Measurements from ENCODE around the gene FOXF2. TPM values are rescaled to one million over a fixed set of nuclear protein-coding genes. Genes with fewer than 3 reads are reported as not detected.

FOXF2 gene
- total RNA-seq, 4 donors from 2014 or later = 0.59 to 1.4 (median 0.77) TPM

- intact Hi-C loops (cut with DNase I; ENCODE audit: low total_unique reads) = no loop called here
- WGBS, 2 donors = 86 to 93% methylated on average over 1 of the region's 1 CpG
Observed at GRCh38 chr6:1371933-1372332, 17.4 kb upstream of the FOXF2 start.

GRCh38 chr6:1372690-1373089, 16.7 kb upstream of the FOXF2 start:
- no peak overlapping the region for H3K4me3 ChIP-seq (ENCODE audit: low read depth, poor library complexity, severe bottlenecking)
- TF ChIP-seq POLR2A (IDR thresholded peaks at IDR 0.05) = no peak
- TF ChIP-seq, protein P1, sequence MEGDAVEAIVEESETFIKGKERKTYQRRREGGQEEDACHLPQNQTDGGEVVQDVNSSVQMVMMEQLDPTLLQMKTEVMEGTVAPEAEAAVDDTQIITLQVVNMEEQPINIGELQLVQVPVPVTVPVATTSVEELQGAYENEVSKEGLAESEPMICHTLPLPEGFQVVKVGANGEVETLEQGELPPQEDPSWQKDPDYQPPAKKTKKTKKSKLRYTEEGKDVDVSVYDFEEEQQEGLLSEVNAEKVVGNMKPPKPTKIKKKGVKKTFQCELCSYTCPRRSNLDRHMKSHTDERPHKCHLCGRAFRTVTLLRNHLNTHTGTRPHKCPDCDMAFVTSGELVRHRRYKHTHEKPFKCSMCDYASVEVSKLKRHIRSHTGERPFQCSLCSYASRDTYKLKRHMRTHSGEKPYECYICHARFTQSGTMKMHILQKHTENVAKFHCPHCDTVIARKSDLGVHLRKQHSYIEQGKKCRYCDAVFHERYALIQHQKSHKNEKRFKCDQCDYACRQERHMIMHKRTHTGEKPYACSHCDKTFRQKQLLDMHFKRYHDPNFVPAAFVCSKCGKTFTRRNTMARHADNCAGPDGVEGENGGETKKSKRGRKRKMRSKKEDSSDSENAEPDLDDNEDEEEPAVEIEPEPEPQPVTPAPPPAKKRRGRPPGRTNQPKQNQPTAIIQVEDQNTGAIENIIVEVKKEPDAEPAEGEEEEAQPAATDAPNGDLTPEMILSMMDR (IDR thresholded peaks at IDR 0.05) = no peak
- intact Hi-C loops (cut with DNase I; ENCODE audit: low total_unique reads) = no loop called here
- DNase-seq (ENCODE audit: low spot score in 2 of 2) = no peak
- WGBS, 2 donors = 81 to 82% methylated on average over 1 of the region's 1 CpG

More at GRCh38 chr6:1371933-1372332, 17.4 kb upstream of the FOXF2 start:
- TF ChIP-seq, protein P1 (IDR thresholded peaks at IDR 0.05) = no peak
- TF ChIP-seq POLR2A (IDR thresholded peaks at IDR 0.05) = no peak
- no peak overlapping the region for H3K4me3 ChIP-seq (ENCODE audit: low read depth, poor library complexity, severe bottlenecking)
- no peak for DNase-seq (ENCODE audit: low spot score in 2 of 2)

GRCh38 chr6:1376653-1377052, 12.7 kb upstream of the FOXF2 start:
- TF ChIP-seq, protein P1 (IDR thresholded peaks at IDR 0.05) = no peak
- no peak for TF ChIP-seq POLR2A (IDR thresholded peaks at IDR 0.05)
- intact Hi-C loops (cut with DNase I; ENCODE audit: low total_unique reads) = no loop called here
- no peak overlapping the region for H3K4me3 ChIP-seq (ENCODE audit: low read depth, poor library complexity, severe bottlenecking)
- WGBS, 2 donors = 54 to 67% methylated on average over 5 of the region's 5 CpGs
- no peak for DNase-seq (ENCODE audit: low spot score in 2 of 2)

DNA sequence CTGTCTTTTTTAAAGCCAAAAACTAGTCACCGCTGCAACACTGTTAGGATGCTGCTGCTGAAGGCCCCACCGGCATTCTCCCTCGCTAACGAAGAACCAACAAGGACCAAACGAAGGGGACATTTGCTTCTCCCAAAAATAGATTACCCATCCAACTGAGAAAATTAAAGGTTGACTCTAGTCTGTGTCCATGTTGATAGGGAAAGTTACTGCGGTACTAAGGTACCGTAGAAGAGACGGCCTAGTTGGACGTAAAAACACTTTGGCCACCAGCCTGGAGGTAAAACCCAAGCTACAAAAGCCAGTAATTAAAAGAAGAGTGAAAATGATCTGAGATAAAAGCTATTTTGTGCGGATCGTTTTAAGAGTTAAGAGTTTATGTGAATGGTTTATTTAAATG, 11.8 kb upstream of the FOXF2 start:
- DNase-seq (ENCODE audit: low spot score in 2 of 2) = no peak
- WGBS, 2 donors = 39 to 44% methylated on average over 11 of the region's 11 CpGs
- TF ChIP-seq, protein P1 (IDR thresholded peaks at IDR 0.05) = no peak
- TF ChIP-seq POLR2A (IDR thresholded peaks at IDR 0.05) = no peak
- intact Hi-C loops (cut with DNase I; ENCODE audit: low total_unique reads) = no loop called here
- no peak overlapping the region for H3K4me3 ChIP-seq (ENCODE audit: low read depth, poor library complexity, severe bottlenecking)

DNA sequence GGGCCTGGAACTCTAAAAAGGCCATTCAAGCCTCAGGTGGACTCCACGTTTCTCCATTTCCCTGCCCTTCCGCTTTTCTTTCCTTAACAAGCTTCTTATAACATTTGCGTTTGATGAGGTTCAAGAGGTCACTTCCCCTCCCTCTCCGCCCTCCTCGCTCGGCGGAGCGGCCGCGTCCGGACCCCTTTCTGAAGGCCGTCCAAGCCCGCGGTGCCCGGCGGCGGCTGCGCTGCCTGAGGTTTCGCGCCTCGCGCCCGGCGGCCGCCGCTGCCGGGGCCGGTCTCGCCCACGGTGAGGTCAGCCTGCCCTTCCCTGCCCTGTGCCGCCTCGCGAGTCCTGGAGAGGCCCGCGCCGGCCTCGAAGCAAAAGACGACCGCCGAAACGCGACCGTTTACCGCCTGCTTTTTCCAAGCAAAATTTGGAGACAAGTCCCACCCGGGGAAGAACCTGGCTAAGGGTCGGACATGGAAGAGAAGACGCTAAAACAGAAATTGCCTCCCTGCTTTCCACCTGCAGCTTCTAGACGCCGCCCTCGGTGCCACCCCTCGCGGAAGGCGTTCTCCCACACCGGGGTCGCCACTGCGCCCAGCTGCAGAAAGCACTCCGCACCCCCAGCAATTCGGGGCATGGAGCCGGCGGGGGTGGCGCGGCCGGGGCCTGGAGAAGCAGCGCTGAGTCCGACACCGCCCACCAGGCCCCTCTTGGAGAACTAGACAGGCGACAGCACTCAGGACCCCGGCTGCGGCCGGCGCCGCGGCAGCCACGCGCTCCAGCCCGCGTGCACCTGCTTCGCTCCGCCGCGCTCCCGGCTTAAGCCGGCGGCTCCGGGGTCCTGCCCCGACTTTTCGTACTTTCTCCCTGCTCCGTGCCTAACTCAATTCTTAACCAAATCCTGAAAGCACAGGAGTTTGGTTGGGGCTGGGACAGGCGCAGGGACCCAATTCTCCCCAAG, 11.0 kb upstream of the FOXF2 start:
- DNase-seq (ENCODE audit: low spot score in 2 of 2) = no peak
- no peak overlapping the region for H3K4me3 ChIP-seq (ENCODE audit: low read depth, poor library complexity, severe bottlenecking)
- 3 to 5% methylated on average over 65 of the region's 89 CpGs for WGBS, 2 donors
- no peak for TF ChIP-seq POLR2A (IDR thresholded peaks at IDR 0.05)
- TF ChIP-seq, protein P1 (IDR thresholded peaks at IDR 0.05) = no peak
- intact Hi-C loops (cut with DNase I; ENCODE audit: low total_unique reads) = no loop called here
